Smooth muscle cell of the brain vasculature (primary cell): Measurements from ENCODE around the gene DLX4.

ENCODE experiments used
- DNase-seq: peaks from one replicate; pipeline ENCODE4 v3.0.0-alpha.2; 2012; ENCODE audit warnings: low read depth, low spot score

The DLX4 gene

DNA sequence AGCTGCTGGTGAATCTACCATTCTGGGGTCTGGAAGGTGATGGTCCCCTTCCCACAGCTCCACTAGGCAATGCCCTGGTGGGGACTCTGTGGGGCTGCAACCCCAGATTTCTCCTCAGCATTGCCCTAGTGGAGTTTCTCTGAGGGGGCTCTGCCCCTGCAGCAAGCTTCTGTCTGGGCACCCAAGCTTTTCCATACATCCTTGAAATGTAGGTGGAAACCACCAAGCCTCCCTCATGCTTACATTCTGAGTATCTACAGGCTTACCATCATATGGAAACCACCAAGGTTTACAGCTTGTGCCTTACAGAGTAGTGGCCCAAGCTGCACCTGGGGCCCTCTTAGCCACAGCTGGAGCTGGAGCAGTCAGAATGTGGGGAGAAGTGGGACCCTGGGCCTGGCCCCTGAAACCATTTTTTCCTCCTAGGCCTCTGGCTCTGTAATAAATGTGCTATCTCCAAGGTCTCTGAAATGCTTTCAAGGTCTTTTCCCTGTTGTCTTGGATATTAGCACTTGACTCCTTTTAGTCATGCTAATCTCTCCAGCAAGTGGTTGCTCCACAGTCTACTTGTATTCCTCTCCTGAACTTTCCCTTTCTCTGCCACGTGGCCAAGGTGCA lies 45.6 kb downstream of the DLX4 start:
- DNase-seq: no peak

DNA sequence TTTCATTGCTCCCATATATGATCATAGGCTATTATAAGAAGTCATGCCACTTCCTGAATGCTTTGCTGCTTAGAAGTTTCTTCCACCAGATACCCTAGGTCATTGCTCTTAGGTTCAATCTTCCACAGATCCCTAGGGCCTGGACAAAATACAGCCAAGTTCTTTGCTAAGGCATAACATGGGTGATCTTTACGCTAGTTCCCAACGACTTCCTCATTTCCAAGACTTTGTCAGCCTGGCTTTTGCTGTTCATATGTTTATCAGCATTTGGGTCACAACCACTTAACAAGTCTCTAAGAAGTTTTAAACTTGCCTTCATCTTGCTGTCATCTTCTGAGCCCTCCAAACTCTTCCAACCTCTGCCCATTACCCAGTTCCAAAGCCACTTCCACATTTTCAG lies 46.2 kb downstream of the DLX4 start:
- DNase-seq: no peak

DNA sequence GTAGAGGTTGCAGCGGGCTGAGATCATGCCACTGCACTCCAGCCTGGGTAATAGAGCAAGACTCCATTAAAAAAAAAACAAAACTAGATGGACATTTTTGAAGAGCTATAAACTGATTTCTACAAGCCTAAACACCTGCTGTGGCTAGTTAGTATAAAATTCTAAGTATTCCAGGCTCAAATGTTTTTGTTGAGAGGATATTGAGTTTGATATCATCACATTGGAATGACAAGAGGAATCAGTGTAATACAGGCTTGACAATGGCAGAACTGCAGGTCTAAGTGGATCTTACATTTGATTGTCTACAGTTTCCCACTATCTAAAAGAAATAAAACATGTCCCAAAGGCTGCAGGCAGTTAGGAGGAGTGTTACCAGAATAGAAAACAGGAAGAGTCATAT lies 49.9 kb downstream of the DLX4 start:
- no peak for DNase-seq

DNA sequence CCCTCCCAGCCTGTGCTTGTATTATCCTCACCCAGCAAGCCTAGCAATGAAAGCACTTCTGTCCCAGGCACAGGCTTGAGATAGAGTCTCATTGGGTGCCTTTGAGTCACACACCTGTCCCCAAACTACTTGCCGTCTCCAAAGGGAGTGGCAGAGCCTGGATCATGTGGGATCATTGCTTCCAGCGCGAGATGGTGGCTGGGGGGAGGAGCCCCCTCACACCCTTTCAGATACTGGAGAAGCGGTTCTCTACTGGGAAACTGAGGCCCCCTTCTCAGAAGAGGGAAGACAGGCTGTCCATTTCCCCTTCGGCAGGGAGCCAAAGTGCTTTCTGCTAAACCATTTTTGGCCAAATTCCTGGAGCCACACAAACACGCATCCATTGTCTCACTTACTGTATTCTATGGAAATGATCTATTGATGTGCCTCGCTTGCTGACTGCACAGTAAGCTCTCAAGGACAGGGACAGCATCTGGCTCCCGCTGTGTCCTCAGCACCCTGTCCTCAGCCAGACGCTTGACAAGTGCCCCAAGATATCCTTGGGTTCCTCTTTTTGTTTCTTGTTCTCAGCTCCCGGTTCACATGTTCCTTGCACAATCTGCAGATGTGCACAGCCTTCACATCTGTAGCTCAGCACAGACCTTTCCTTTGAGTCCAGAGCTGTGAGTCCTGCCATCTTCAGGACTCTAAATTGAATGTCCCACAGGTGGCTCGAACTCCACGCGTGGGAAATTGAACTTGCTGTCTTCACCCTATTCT lies 52.0 kb downstream of the DLX4 start:
- DNase-seq: no peak

DNA sequence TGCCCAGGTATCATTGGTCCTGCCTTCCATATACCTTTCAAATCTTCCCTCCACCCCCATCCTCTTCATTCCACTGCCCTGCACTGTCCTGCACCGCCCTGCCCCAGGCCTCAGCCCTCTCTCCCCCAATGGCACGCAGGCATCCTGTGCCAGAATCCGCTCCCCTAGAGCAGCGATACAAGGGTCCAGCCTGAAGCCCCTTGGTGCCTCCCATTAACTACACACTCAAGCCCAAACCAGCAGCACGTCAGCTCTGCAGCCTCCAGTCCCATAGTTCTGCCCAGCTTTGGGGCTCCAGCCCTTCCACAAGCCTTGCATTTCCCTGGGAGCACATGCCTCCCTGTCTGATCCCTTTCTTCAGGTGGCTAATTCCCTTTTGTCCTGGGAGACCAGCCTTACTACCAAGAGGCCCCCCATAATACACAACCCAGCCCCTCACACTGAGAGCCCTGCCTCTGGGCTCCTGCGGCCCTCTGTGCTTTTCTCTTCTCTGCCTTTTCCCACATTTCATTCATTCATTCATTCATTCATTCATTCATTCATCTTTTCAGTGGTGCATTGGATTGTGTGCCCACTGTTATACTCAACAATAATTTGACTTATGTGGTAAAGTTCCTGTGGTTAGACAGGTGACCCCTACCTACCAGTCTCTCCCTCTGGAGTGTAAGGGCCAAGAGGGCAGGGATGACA lies 52.8 kb downstream of the DLX4 start:
- DNase-seq: no peak

DNA sequence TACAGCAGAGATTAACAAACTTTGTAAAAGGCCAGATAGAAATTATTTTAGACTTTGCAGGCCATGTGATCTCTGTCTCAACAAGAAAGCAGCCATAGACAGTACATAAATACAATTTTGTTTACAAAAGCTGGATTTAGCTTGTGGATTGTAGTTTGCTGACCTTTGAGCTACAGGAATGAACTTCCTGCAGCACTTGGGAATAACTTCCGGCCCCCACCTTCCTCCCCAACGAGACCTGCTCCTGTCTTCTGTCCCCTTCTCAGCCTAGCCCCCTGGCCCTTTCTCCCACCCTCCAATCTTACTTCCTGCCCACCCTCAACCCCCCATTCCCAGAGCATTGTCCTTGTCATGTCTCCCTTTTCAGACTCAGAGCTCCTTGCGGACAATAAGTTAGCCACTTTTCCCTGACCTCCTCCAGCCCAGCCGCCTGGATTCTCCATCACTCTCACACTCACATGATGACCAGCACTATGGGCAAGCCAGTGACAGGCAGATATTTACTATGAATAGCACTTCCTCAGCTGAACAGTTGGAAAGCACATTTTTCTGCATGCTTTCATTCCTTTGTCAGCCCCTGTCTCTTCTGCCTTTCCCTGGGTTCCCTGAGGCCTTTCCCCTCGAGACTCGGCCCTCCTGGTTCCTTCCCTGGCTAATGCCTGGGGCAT lies 53.6 kb downstream of the DLX4 start:
- no peak for DNase-seq

DNA sequence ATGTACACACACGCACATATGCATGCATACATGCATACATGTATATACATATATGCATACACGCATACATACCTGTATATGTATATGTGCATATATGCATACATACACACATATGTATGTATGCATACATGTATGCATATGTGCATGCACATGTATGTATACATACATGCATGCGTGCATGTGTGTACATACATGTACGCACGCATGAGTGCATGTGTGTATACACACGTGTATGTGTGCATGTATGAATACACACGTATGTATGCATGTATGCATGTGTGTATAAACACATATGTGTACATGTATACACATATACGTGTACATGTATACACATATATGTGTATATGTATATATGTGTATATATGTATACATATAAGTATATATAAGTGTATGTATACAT lies 54.5 kb downstream of the DLX4 start:
- DNase-seq: no peak
